Osteoblast (primary cell): ENCODE measurements around the gene PTPN7. TPM values are rescaled to one million over a fixed set of nuclear protein-coding genes. Genes with fewer than 3 reads are reported as not detected.

Experiments
- DNase-seq: peaks from one replicate; pipeline ENCODE4 v3.0.0; 2011; ENCODE audit warnings: low spot score, mixed read lengths; ENCODE audit not compliant: insufficient read length; ENCODE audit errors: missing footprints
- H2AFZ ChIP-seq: 2 replicates; pipeline ENCODE4 v1.6.0; 2011; ENCODE audit warnings: mild to moderate bottlenecking, low read length
- H3K27ac ChIP-seq: 2 replicates; pipeline ENCODE4 v1.5.1; 2011; ENCODE audit warnings: mild to moderate bottlenecking, low read depth, low read length, moderate library complexity
- H3K27me3 ChIP-seq: 2 replicates; pipeline ENCODE4 v1.6.0; 2012; ENCODE audit warnings: mild to moderate bottlenecking, control low read depth, inconsistent platforms, low read length, moderate library complexity; ENCODE audit not compliant: insufficient read depth
- H3K36me3 ChIP-seq: 2 replicates; pipeline ENCODE4 v1.5.1; 2011; ENCODE audit warnings: mild to moderate bottlenecking, low read length, control low read depth, moderate library complexity; ENCODE audit not compliant: insufficient read depth
- H3K4me1 ChIP-seq: 2 replicates; pipeline ENCODE4 v1.5.1; 2011; ENCODE audit warnings: mild to moderate bottlenecking, low read length, control low read depth, moderate library complexity; ENCODE audit not compliant: insufficient read depth
- H3K4me2 ChIP-seq: 2 replicates; pipeline ENCODE4 v1.6.0; 2011; ENCODE audit warnings: mild to moderate bottlenecking, low read length; ENCODE audit not compliant: insufficient read depth
- H3K4me3 ChIP-seq: fragments of 200-600 bp; sonication (generic); 3 replicates; pipeline ENCODE4 v1.5.1; 2012; ENCODE audit warnings: mild to moderate bottlenecking, low read length, inconsistent platforms; ENCODE audit not compliant: insufficient read depth
- H3K79me2 ChIP-seq: 2 replicates; pipeline ENCODE4 v1.6.0; 2012; ENCODE audit warnings: mild to moderate bottlenecking, low read length, control low read depth, inconsistent platforms; ENCODE audit not compliant: insufficient read depth
- H3K9me3 ChIP-seq: 2 replicates; pipeline ENCODE4 v1.5.1; 2011; ENCODE audit warnings: low read depth, low read length, control low read depth
- H4K20me1 ChIP-seq: 2 replicates; pipeline ENCODE4 v1.6.0; 2012; ENCODE audit warnings: mild to moderate bottlenecking, low read length, control low read depth; ENCODE audit not compliant: insufficient read depth
- CTCF ChIP-seq: IDR thresholded peaks from 2 replicates; pipeline ENCODE4 v1.5.1; 2011; ENCODE audit warnings: mild to moderate bottlenecking, low read depth, low read length, moderate library complexity; ENCODE audit errors: extremely low read depth
- total RNA-seq: library from RNA; depleted of rRNA; stranded (reverse); fragments of >200 nt; gene quantifications from 2 replicates; pipeline ENCODE4 v1.2.3, GENCODE V29; 2012

The PTPN7 gene
- total RNA-seq, 1 donor = not detected

- Histone ChIP-seq H2AFZ (no peak overlapping the region), H3K4me1 (no peaks in the 10 kb centered on the region), H3K27ac (no peak overlapping the region), H3K79me2 (no peaks in the 10 kb centered on the region), H4K20me1 (no peaks in the 10 kb centered on the region), H3K4me3 (no peak overlapping the region), H3K4me2 (no peak overlapping the region), H3K36me3 (no peaks in the 10 kb centered on the region), H3K9me3 (no peaks in the 10 kb centered on the region), H3K27me3 (peaks cover 2% of the 10 kb centered on the region)
- peak; percentile 73 for DNase-seq
- TF ChIP-seq CTCF = no peak
Observed at GRCh38 chr1:202165942-202166843, 5.8 kb upstream of the PTPN7 start.

GRCh38 chr1:202165267-202165941 is 5.0 kb upstream of the PTPN7 start:
- Histone ChIP-seq H3K9me3 (no peaks in the 10 kb centered on the region), H3K4me1 (no peaks in the 10 kb centered on the region), H3K79me2 (no peaks in the 10 kb centered on the region), H3K4me2 (no peak overlapping the region), H3K27me3 (peaks cover 2% of the 10 kb centered on the region), H3K4me3 (no peak overlapping the region), H3K27ac (no peak overlapping the region), H4K20me1 (no peaks in the 10 kb centered on the region), H3K36me3 (no peaks in the 10 kb centered on the region), H2AFZ (no peak overlapping the region)
- no peak for TF ChIP-seq CTCF
- no peak for DNase-seq

- Histone ChIP-seq H2AFZ (no peak overlapping the region), H3K27me3 (peaks cover 2% of the 10 kb centered on the region), H3K36me3 (no peaks in the 10 kb centered on the region), H4K20me1 (no peaks in the 10 kb centered on the region), H3K4me3 (no peak overlapping the region), H3K79me2 (no peaks in the 10 kb centered on the region), H3K9me3 (no peaks in the 10 kb centered on the region), H3K27ac (no peak overlapping the region), H3K4me1 (no peaks in the 10 kb centered on the region), H3K4me2 (no peak overlapping the region)
- DNase-seq = peak; percentile 91
- TF ChIP-seq CTCF = no peak
Observed at GRCh38 chr1:202164271-202165037, 4.1 kb upstream of the PTPN7 start.
